Upper lobe of left lung (tissue), 4 donors: Measurements from ENCODE around the gene NSD1.

Experiments used
- EP300 ChIP-seq, 4 donors: sonication (generic); formaldehyde crosslinking; IDR thresholded peaks; one replicate each; pipeline ENCODE4 v1.5.1; 2017; ENCODE audit warnings: antibody characterized with exemption in 4 of 4, control low read depth in 2 of 4
- POLR2A ChIP-seq, 4 donors: fragments of 450-650 bp; IDR thresholded peaks; one replicate each; pipeline ENCODE4 v1.5.1; 2016 to 2017; ENCODE audit warnings: antibody characterized with exemption in 4 of 4, mild to moderate bottlenecking in 2 of 4
- TF ChIP-seq, protein P1 (sequence below), 6 experiments: fragments of 450-650 bp in 4 of 6; fragments of 200-600 bp in 2 of 6; sonication (generic) in 2 of 6; IDR thresholded peaks; one replicate each; pipeline ENCODE4 v1.5.1; 2016 to 2019; ENCODE audit warnings: antibody characterized with exemption in 6 of 6

DNA sequence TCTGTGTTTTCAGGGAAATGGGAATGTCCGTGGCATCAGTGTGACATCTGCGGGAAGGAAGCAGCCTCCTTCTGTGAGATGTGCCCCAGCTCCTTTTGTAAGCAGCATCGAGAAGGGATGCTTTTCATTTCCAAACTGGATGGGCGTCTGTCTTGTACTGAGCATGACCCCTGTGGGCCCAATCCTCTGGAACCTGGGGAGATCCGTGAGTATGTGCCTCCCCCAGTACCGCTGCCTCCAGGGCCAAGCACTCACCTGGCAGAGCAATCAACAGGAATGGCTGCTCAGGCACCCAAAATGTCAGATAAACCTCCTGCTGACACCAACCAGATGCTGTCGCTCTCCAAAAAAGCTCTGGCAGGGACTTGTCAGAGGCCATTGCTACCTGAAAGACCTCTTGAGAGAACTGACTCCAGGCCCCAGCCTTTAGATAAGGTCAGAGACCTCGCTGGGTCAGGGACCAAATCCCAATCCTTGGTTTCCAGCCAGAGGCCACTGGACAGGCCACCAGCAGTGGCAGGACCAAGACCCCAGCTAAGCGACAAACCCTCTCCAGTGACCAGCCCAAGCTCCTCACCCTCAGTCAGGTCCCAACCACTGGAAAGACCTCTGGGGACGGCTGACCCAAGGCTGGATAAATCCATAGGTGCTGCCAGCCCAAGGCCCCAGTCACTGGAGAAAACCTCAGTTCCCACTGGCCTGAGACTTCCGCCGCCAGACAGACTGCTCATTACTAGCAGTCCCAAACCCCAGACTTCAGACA, 160.4 kb downstream of the NSD1 start:
- TF ChIP-seq EP300 (IDR thresholded peaks at IDR 0.05), result no peak
- no peak for TF ChIP-seq POLR2A (IDR thresholded peaks at IDR 0.05)
- TF ChIP-seq, protein P1, sequence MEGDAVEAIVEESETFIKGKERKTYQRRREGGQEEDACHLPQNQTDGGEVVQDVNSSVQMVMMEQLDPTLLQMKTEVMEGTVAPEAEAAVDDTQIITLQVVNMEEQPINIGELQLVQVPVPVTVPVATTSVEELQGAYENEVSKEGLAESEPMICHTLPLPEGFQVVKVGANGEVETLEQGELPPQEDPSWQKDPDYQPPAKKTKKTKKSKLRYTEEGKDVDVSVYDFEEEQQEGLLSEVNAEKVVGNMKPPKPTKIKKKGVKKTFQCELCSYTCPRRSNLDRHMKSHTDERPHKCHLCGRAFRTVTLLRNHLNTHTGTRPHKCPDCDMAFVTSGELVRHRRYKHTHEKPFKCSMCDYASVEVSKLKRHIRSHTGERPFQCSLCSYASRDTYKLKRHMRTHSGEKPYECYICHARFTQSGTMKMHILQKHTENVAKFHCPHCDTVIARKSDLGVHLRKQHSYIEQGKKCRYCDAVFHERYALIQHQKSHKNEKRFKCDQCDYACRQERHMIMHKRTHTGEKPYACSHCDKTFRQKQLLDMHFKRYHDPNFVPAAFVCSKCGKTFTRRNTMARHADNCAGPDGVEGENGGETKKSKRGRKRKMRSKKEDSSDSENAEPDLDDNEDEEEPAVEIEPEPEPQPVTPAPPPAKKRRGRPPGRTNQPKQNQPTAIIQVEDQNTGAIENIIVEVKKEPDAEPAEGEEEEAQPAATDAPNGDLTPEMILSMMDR (IDR thresholded peaks at IDR 0.05), result no peak
